ENCODE data around the gene XCL1. TPM values are rescaled to one million over a fixed set of nuclear protein-coding genes. Genes with fewer than 3 reads are reported as not detected.

The XCL1 gene
- total RNA-seq, 2 experiments from 2014 or later: 0.22 to 0.38 TPM

- ChIA-PET CTCF (no interaction called here), POLR2A (no interaction called here)
- H3K4me3 Mint-ChIP-seq: no peak overlapping the region
- no peak for DNase-seq
- Histone ChIP-seq H3K4me1 (ENCODE audit: insufficient read depth, low read length) (no peaks in the 10 kb centered on the region), H3K27ac (ENCODE audit: low read depth in 1 of 2, low read length in 2 of 2) (no peak overlapping the region), H3K9me3 (ENCODE audit: control insufficient read depth in 1 of 2, insufficient read depth in 1 of 2, low read length in 2 of 2) (no peaks in the 10 kb centered on the region), H3K27me3 (ENCODE audit: control insufficient read depth in 1 of 2, insufficient read depth in 2 of 2, low read length in 2 of 2) (no peaks in the 10 kb centered on the region), H3K36me3 (ENCODE audit: insufficient read depth, low read length) (no peaks in the 10 kb centered on the region), H3K4me3 (ENCODE audit: low read length) (no peak overlapping the region)
- intact Hi-C loops (cut with DNase I, micrococcal nuclease): no loop called here
- ATAC-seq (ENCODE audit: poor library complexity): no peak
- H3K27ac Mint-ChIP-seq: no peak overlapping the region
- TF ChIP-seq CTCF (IDR thresholded peaks at IDR 0.05): no peak
- no peaks in the 10 kb centered on the region for H3K4me1 Mint-ChIP-seq (ENCODE audit: low read depth)
- H3K27me3 Mint-ChIP-seq: no peaks in the 10 kb centered on the region
- no peaks in the 10 kb centered on the region for H3K9me3 Mint-ChIP-seq
- no peaks in the 10 kb centered on the region for H3K36me3 Mint-ChIP-seq (ENCODE audit: low read depth)
Measured at GRCh38 chr1:168621356-168621755, 45.0 kb downstream of the XCL1 start.

DNA sequence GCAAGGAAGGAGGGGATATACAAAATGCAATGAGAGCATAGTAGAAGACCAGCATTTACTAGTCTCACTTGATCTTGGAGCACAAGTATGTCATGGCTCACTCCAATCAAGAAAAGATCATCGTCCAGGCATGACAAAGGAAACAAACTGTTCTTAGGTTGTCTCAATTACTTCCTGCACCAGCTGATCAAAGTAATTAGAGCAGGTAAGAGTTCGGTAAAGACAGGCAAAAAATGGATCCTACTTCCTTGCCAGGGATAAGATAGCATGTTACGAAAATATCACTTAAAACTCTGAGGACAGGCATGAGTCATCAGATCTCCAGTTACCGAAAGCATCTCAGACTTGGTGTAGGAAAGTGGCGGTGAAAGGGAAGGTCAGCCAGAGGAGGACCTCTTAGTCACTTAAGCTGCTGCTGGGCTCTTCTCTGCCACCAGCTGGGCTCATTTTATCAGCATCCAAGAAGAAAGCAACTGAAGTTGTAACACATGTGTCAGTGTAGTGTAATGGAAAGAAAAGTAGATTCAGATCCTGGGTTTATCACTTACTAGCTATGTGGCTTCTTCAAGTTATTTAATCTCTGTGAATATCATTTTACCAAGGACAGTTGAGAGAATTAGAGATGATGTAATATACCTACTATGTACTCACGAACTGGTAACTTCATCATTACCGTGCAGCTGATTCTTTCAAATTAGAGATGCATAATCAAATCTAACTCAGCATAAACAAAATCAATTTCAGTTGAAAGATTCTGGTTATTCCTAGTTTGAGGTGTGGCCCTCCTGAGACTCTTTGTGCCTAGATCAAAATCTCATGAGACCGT is 46.8 kb downstream of the XCL1 start:
- Mint-ChIP-seq H3K9me3 (no peaks in the 10 kb centered on the region), H3K36me3 (ENCODE audit: low read depth) (no peaks in the 10 kb centered on the region), H3K4me1 (ENCODE audit: low read depth) (no peaks in the 10 kb centered on the region), H3K4me3 (no peak overlapping the region), H3K27me3 (no peaks in the 10 kb centered on the region), H3K27ac (no peak overlapping the region)
- no peaks in the 10 kb centered on the region for H3K36me3 ChIP-seq (ENCODE audit: insufficient read depth, low read length)
- no peaks in the 10 kb centered on the region for H3K9me3 ChIP-seq (ENCODE audit: control insufficient read depth in 1 of 2, insufficient read depth in 1 of 2, low read length in 2 of 2)
- H3K4me1 ChIP-seq (ENCODE audit: insufficient read depth, low read length): no peaks in the 10 kb centered on the region
- H3K4me3 ChIP-seq (ENCODE audit: low read length): no peak overlapping the region
- ATAC-seq (ENCODE audit: poor library complexity) (no peak), DNase-seq (no peak)
- intact Hi-C loops (cut with DNase I, micrococcal nuclease): no loop called here
- ChIA-PET CTCF (interaction anchor here (0.5 to 1.7 kb wide), 2 partner anchors 9 to 1356 kb away, joined by 3 read pairs; no protein-coding TSS in a partner anchor), POLR2A (no interaction called here)
- no peak overlapping the region for H3K27ac ChIP-seq (ENCODE audit: low read depth in 1 of 2, low read length in 2 of 2)
- TF ChIP-seq CTCF (IDR thresholded peaks at IDR 0.05): no peak
- no peaks in the 10 kb centered on the region for H3K27me3 ChIP-seq (ENCODE audit: control insufficient read depth in 1 of 2, insufficient read depth in 2 of 2, low read length in 2 of 2)

DNA sequence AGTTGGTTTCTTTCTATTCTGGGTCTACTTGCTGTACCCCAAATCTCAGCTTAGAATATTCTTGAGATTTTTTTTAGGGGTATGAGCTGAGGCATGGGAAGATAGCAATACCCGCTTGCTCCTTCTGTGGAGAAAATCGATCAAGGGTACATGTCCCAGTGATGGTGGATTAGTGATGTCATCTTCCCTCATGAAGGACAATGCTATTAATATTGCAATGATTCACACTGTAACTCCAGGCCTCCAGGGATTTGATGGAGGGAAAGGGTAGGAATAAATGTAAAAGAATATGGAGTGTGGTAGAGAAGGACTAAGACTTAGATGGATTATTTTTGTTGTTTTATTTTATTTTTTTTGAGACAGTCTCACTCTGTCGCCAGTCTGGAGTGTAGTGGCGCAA is 47.4 kb downstream of the XCL1 start:
- TF ChIP-seq CTCF (IDR thresholded peaks at IDR 0.05): no peak

More for the DNA sequence above, 47.4 kb downstream of the XCL1 start:
- Histone ChIP-seq H3K4me3 (ENCODE audit: low read length) (no peak overlapping the region), H3K4me1 (ENCODE audit: insufficient read depth, low read length) (no peaks in the 10 kb centered on the region), H3K27me3 (ENCODE audit: control insufficient read depth in 1 of 2, insufficient read depth in 2 of 2, low read length in 2 of 2) (no peaks in the 10 kb centered on the region), H3K27ac (ENCODE audit: low read depth in 1 of 2, low read length in 2 of 2) (no peak overlapping the region), H3K36me3 (ENCODE audit: insufficient read depth, low read length) (no peaks in the 10 kb centered on the region), H3K9me3 (ENCODE audit: control insufficient read depth in 1 of 2, insufficient read depth in 1 of 2, low read length in 2 of 2) (no peaks in the 10 kb centered on the region)
- H3K4me1 Mint-ChIP-seq (ENCODE audit: low read depth): no peaks in the 10 kb centered on the region
- peaks cover under 1% of the 10 kb centered on the region for H3K27me3 Mint-ChIP-seq
- DNase-seq (no peak), ATAC-seq (ENCODE audit: poor library complexity) (no peak)
- no peaks in the 10 kb centered on the region for H3K9me3 Mint-ChIP-seq
- H3K36me3 Mint-ChIP-seq (ENCODE audit: low read depth): no peaks in the 10 kb centered on the region
- H3K4me3 Mint-ChIP-seq: no peak overlapping the region
- intact Hi-C loops (cut with DNase I, micrococcal nuclease): no loop called here
- no peak overlapping the region for H3K27ac Mint-ChIP-seq
- POLR2A ChIA-PET: no interaction called here
- CTCF ChIA-PET: no interaction called here

Data from CD4-positive, alpha-beta T cell (primary cell).